ENCODE data around the gene TLR10.

The TLR10 gene

GRCh38 chr4:38802561-38803355, 20.0 kb upstream of the TLR10 start:
- ChIA-PET POLR2A (no interaction called here), CTCF (no interaction called here)
- DNase-seq (ENCODE audit: extremely low spot score) = no peak
- TF ChIP-seq NFRKB (IDR thresholded peaks at IDR 0.05) (no peak), BHLHE40 (IDR thresholded peaks at IDR 0.05; ENCODE audit: borderline replicate concordance) (no peak), HDGF (IDR thresholded peaks at IDR 0.05; ENCODE audit: borderline replicate concordance) (no peak)

GRCh38 chr4:38800961-38801450, 18.2 kb upstream of the TLR10 start:
- TF ChIP-seq HDGF (IDR thresholded peaks at IDR 0.05; ENCODE audit: borderline replicate concordance) = no peak
- TF ChIP-seq L3MBTL2 (conservative IDR thresholded peaks at IDR 0.05) = no peak
- TF ChIP-seq CTBP1 (IDR thresholded peaks at IDR 0.05; ENCODE audit: borderline replicate concordance) = no peak
- TF ChIP-seq LEF1 (IDR thresholded peaks at IDR 0.05; ENCODE audit: borderline replicate concordance) = no peak
- TF ChIP-seq SP1 (IDR thresholded peaks at IDR 0.05) = no peak
- no peak for DNase-seq (ENCODE audit: extremely low spot score)
- ChIA-PET POLR2A (no interaction called here), CTCF (interaction anchor here (0.9 kb wide), 1 partner anchor 19 kb away, joined by 3 read pairs; the partner anchor contains the start of gene TLR10)

- no peak for TF ChIP-seq LEF1 (IDR thresholded peaks at IDR 0.05; ENCODE audit: borderline replicate concordance)
- TF ChIP-seq L3MBTL2 (conservative IDR thresholded peaks at IDR 0.05) = no peak
- TF ChIP-seq ARNT (IDR thresholded peaks at IDR 0.05) = no peak
- TF ChIP-seq FOXM1 (IDR thresholded peaks at IDR 0.05; ENCODE audit: borderline replicate concordance) = no peak
- TF ChIP-seq CTBP1 (IDR thresholded peaks at IDR 0.05; ENCODE audit: borderline replicate concordance) = no peak
- no peak for TF ChIP-seq NFRKB (IDR thresholded peaks at IDR 0.05)
- TF ChIP-seq TARDBP (IDR thresholded peaks at IDR 0.05) = no peak
- TF ChIP-seq SP1 (IDR thresholded peaks at IDR 0.05) = no peak
- TF ChIP-seq FOXK2 (IDR thresholded peaks at IDR 0.05) = no peak
- TF ChIP-seq FOXA1 (IDR thresholded peaks at IDR 0.05) = no peak
- TF ChIP-seq HDGF (IDR thresholded peaks at IDR 0.05; ENCODE audit: borderline replicate concordance) = no peak
- no peak for TF ChIP-seq PKNOX1 (IDR thresholded peaks at IDR 0.05)
- no peak for TF ChIP-seq ELF4 (IDR thresholded peaks at IDR 0.05)
- no peak for TF ChIP-seq SUZ12 (IDR thresholded peaks at IDR 0.05)
- TF ChIP-seq ZNF384 (IDR thresholded peaks at IDR 0.05) = no peak
- TF ChIP-seq BHLHE40 (IDR thresholded peaks at IDR 0.05; ENCODE audit: borderline replicate concordance) = no peak
- DNase-seq (ENCODE audit: extremely low spot score) = no peak
- CTCF ChIA-PET = interaction anchor here (0.9 kb wide), 1 partner anchor 18 kb away, joined by 3 read pairs; the partner anchor contains the start of gene TLR10
- POLR2A ChIA-PET = no interaction called here
These were observed 17.6 kb upstream of the TLR10 start for GRCh38 chr4:38800366-38800765.

GRCh38 chr4:38795087-38795486, 12.3 kb upstream of the TLR10 start:
- ChIA-PET CTCF (interaction anchor here (0.8 kb wide), 1 partner anchor 9 kb away, joined by 4 read pairs; no protein-coding TSS in a partner anchor), POLR2A (no interaction called here)
- no peak for DNase-seq (ENCODE audit: extremely low spot score)
- TF ChIP-seq LEF1 (IDR thresholded peaks at IDR 0.05; ENCODE audit: borderline replicate concordance) (no peak), ELF4 (IDR thresholded peaks at IDR 0.05) (no peak), FOXA1 (IDR thresholded peaks at IDR 0.05) (no peak), BHLHE40 (IDR thresholded peaks at IDR 0.05; ENCODE audit: borderline replicate concordance) (no peak), PKNOX1 (IDR thresholded peaks at IDR 0.05) (no peak)

GRCh38 chr4:38794051-38794450, 11.3 kb upstream of the TLR10 start:
- TF ChIP-seq PKNOX1 (IDR thresholded peaks at IDR 0.05) = no peak
- TF ChIP-seq CTBP1 (IDR thresholded peaks at IDR 0.05; ENCODE audit: borderline replicate concordance) = no peak
- no peak for TF ChIP-seq LEF1 (IDR thresholded peaks at IDR 0.05; ENCODE audit: borderline replicate concordance)
- no peak for TF ChIP-seq L3MBTL2 (conservative IDR thresholded peaks at IDR 0.05)
- no peak for TF ChIP-seq HDGF (IDR thresholded peaks at IDR 0.05; ENCODE audit: borderline replicate concordance)
- TF ChIP-seq FOXA1 (IDR thresholded peaks at IDR 0.05) = no peak
- TF ChIP-seq ZNF384 (IDR thresholded peaks at IDR 0.05) = no peak
- no peak for TF ChIP-seq SP1 (IDR thresholded peaks at IDR 0.05)
- no peak for TF ChIP-seq TARDBP (IDR thresholded peaks at IDR 0.05)
- no peak for TF ChIP-seq NFRKB (IDR thresholded peaks at IDR 0.05)
- TF ChIP-seq SUZ12 (IDR thresholded peaks at IDR 0.05) = no peak
- no peak for TF ChIP-seq FOXK2 (IDR thresholded peaks at IDR 0.05)
- no peak for TF ChIP-seq FOXM1 (IDR thresholded peaks at IDR 0.05; ENCODE audit: borderline replicate concordance)
- TF ChIP-seq ARNT (IDR thresholded peaks at IDR 0.05) = no peak
- no peak for TF ChIP-seq BHLHE40 (IDR thresholded peaks at IDR 0.05; ENCODE audit: borderline replicate concordance)
- no peak for TF ChIP-seq ELF4 (IDR thresholded peaks at IDR 0.05)
- ChIA-PET POLR2A (no interaction called here), CTCF (no interaction called here)
- DNase-seq (ENCODE audit: extremely low spot score) = no peak

- no peak for DNase-seq (ENCODE audit: extremely low spot score)
- no peak for TF ChIP-seq BHLHE40 (IDR thresholded peaks at IDR 0.05; ENCODE audit: borderline replicate concordance)
- no peak for TF ChIP-seq FOXK2 (IDR thresholded peaks at IDR 0.05)
- TF ChIP-seq ARNT (IDR thresholded peaks at IDR 0.05) = no peak
- TF ChIP-seq FOXM1 (IDR thresholded peaks at IDR 0.05; ENCODE audit: borderline replicate concordance) = no peak
- no peak for TF ChIP-seq L3MBTL2 (conservative IDR thresholded peaks at IDR 0.05)
- no peak for TF ChIP-seq SP1 (IDR thresholded peaks at IDR 0.05)
- ChIA-PET POLR2A (no interaction called here), CTCF (interaction anchor here (1.1 kb wide), 1 partner anchor 13 kb away, joined by 3 read pairs; the partner anchor contains the start of gene TLR1)
These were observed 8.2 kb upstream of the TLR10 start for GRCh38 chr4:38791010-38791409.

All from HEK293T (cell line).